NCI-H446 (cell line): Measurements from ENCODE around the gene CCDC91.
"Not testable (repeated sequence)": the region's sequence is repeated elsewhere in the genome, so short reads cannot be mapped to it uniquely, and the experiment has no call there.

Experiments used
- DNase-seq, 2 experiments: peaks; one replicate each; lab custom pipeline; 2025; lab: John Stamatoyannopoulos, UW

The CCDC91 gene

DNA sequence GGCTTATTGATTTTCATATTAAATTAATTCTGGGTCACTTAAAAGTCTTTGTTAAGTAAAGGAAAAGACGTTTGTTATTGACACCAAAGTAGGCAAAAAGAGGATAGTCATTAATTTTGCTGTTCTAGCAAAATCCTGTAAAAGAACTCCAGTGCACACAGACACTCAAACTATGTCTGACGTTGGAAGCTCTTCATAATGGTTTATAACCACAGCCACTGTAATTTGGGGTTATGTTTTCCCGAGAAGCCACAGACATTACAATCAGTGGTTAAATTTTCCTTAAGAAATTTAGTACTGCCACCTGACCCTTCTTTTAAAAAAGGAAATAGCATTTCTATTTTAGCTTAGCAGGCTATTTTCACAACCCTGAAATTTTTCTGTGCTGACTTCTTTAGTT is 267.5 kb downstream of the CCDC91 start:
- no peak for DNase-seq

DNA sequence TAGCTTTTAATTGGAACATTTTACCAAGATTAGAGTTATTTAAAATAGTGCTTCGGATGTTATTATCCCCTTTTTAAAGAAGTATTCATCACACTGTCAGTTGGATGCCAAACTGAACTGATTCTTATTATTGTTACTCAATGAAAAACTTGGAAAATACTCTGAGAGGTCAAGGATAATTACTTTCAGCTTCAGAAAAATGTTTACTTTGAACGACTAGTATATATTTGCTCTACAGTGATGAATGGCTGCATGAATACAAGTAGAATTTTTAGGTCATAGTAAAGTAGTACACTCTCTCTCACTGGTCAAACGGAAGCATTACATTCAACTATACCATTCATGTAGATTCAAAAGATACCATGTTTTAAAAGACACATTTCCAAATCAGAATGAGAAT is 269.2 kb downstream of the CCDC91 start:
- DNase-seq, result no peak

DNA sequence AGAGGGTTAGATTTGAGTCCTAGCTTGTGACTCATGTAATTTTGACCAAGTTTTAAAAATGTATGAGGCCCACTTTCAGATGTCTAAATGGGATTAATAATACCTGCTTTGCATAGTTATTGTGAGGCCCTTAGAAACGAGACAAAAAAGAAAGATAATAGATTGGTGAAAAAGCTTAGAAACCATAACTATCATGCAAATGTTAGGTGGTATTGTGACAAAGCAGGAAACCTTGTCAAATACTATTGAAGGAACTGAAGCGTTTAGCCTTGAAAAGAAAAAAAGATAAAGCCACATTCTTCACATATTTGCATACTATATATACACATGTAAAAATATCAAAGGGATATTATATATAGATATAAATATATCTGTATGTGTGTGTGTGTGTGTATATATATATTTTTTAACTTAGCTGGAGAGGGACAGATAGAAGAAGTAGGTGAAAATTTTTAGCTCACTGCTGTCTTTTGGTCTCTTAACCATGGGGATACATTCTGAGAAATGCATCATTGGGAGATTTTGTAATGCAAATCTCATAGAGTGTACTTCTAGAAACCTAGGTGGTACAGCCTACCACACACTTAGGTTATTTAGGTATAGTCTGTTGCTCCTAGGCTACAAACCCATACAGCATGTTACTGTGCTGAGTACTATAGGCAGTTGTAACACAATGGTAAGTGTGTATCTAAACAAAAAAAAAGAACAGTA is 270.3 kb downstream of the CCDC91 start:
- no peak for DNase-seq

DNA sequence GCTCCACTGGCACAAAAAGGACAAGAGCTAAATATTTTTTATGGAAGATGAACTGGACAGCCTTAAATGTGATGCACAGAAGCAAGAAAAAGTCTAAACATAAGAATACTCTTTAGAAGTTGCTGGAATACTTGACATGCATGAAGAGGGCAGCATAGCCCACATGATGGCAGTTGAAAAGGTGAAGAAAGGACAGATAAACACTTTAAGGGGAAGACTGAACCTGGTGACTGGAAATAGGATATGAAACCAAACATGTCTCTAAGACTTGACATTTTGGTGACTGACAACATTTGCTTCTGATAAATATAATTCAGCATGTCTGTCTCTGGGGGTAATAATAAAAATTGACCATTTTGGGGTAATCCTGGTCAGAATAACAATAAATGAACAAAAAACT is 273.1 kb downstream of the CCDC91 start:
- DNase-seq, result no peak

DNA sequence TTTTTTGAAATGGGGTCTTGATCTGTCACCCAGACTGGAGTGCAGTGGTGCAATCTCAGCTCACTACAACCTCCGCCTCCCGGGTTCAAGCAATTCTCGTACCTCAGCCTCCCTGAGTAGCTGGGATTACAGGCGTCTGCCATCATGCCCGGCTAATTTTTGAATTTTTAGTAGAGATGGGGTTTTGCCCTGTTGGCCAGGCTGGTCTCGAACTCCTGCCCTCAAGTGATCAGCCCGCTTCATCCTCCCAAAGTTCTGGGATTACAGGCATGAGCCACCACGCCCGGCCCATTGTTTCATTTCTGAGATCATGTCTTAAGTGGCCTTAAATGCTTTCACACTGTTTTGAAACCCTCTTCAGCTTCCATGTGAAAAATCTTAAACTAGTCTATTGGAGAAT is 281.5 kb downstream of the CCDC91 start:
- DNase-seq, result not testable (repeated sequence)

DNA sequence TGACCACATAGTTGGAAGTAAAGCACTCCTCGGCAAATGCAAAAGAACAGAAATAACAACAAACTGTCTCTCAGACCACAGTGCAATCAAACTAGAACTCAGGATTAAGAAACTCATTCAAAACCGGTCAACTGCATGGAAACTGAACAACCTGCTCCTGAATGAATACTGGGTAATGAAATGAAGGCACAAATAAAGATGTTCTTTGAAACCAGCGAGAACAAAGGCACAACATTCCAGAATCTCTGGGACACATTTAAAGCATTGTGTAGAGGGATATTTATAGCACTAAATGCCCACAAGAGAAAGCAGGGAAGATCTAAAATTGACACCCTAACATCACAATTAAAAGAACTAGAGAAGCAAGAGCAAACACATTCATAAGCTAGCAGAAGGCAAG is 285.9 kb downstream of the CCDC91 start:
- not testable (repeated sequence) for DNase-seq

DNA sequence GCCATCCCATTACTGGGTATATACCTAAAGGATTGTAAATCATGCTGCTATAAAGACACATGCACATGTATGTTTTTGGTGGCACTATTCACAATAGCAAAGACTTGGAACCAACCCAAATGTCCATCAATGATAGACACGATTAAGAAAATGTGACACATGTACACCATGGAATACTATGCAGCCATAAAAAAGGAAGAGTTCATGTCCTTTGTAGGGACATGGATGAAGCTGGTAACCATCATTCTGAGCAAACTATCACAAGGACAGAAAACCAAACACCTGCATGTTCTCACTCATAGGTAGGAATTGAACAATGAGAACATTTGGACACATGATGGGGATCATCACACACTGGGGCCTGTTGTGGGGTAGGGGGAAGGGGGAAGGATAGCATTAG is 288.8 kb downstream of the CCDC91 start:
- DNase-seq, result not testable (repeated sequence)

DNA sequence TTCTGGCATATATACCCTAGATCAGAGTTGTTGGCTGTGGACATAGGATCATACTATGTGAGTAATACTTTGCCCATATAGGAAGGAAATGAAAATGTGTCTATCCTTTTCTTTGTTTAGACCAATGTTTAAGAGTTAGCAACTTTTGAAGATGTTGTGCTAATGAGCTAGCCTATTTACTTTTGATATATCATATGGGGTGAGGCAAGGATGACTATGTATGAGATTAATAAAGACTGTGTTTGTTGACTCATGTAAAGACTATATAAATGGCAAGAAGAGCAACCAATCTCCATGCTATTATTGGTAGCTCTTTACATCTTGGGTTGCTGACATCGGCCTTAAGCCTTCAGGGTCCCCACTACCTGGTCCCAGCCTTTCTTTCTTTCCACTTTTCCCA is 289.4 kb downstream of the CCDC91 start:
- no peak for DNase-seq

DNA sequence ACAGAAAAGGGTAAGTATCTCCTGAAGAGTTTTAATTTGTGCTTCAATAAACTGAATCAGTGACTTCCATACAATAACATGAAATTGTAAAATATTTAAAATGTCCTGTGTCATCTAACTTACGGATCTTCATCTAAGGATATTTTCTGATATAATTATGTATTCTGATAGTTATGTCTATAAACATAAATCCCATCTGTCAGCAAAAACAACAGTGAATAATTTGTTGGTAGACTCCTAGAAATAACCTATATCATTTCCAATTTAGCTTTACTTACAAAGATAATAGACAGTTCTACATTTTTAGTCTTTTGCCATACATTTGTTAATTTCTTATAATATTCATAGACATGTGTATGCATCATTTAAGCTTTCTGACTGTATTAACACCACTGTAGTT is 293.9 kb downstream of the CCDC91 start:
- no peak for DNase-seq

DNA sequence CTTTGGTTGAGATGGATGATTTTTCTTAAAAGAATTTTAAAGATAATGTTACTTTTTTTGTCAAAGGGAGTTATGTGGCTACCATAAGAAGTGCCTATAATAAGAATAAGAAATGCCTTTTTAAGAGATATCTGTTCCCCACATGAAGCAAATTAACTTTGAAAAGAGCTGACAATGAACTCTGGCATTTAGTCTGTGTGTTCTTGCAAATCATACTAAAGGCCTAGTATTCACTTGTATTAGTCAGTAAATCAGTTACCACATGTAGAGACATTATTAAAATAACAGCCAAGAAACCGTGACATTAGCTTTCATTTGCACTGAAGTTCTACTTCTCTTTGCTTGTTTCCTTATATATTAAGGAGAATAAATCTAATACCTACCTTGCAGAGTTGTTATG is 296.3 kb downstream of the CCDC91 start:
- no peak for DNase-seq

DNA sequence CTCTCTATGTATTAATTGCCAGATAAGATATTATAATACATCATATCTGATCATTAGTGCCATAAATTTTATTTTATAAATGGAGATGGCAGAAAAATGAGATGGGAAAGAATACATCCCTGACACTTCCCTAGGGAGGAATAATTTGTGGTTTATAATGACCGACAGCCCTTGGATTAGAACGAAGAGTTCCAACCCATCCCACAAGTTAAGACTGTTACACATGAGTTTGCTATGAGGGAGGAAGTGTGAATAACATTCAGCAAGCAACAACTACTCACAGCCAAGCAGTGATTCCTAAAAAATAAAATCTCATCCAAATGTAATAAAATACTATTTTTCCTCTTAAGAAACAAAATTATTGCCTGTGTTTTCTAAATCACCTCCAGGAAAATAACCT is 299.0 kb downstream of the CCDC91 start:
- DNase-seq, result no peak

DNA sequence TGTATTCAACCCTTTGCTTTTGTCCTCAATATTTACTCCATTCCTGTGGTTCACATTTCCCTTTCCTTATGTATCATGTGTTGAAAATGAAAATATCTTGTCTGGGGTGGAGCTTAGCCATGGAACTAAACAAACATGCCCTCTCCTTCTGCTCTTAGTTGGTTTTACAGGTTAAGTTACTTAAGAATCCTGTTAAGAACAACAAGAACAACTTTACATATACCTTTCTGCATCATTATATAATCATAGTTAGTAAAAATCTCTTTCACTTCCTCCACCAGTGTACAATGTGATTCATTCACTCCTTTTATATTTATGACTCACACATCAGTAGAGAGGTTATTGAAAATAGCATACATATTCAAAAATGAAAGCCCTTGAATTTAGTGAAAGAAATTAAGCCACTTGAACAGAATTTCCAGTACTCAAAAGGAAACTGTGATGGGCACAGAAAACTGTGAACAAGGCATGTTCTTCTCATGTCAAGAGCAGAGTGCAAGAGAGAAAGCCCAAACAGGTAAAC is 307.7 kb downstream of the CCDC91 start:
- DNase-seq, result no peak

DNA sequence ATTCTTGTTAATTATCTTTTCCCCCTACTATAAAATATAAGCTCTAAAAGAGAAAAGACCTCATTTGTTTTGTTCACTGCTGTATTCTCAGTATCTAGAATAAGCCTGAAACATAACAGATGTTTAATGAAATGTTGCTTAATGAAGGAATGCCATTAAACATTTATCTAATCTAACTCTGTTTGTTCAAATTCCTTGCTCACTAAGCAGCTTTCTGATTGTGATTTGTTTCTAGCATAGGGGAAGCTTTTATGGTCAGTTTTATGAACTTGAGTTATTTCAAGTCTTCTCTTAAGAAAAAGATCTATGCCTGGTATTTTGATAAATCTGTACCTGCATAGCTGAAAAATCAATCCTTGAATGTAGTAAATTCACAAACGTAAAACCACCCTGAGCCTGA is 308.6 kb downstream of the CCDC91 start:
- no peak for DNase-seq

DNA sequence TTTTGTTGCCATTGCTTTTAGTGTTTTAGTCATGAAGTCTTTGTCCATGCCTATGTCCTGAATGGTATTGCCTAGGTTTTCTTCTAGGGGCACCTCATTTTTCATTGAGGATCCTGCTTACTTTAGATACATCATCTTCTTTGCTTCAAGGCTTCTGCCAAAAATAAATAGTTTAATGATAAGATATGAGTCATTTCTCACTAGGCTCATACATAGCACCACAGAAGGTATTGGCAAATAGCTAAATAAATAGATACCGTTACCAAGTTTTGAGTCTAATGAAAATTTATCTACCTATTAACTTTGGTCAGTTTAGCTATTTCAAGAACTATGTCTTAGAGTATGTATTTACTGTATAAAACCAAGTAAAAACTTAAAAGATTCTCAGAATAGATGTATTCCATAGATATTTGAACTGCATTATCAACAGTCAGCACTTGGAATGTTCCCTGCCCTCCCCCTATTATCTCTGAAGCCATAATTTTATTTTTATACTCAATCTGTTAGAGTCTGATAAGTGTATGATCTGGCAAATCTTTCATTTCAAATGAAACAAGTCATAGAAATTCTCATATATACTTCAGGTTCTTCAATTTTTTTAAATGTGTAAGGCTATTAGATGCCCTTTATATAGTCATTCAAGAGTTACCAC is 310.2 kb downstream of the CCDC91 start:
- no peak for DNase-seq

DNA sequence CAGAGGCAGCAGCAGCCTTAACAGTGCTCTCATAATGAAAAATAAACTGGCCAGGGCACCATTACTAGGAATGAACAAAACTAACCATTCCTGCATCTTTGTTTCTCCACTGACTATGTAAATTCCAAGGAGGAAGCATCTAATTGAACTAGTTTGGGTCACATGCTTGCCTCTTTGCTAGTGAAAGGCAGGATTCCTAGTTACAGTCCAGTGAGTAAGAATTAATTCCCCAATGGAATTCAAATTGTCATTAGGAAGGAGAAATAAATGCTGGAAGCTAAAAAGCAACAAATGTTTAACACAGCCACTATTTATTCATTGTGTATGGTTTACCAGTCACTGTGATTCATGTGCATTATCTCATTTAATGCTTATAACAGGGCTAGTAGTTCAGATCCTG is 316.0 kb downstream of the CCDC91 start:
- no peak for DNase-seq

DNA sequence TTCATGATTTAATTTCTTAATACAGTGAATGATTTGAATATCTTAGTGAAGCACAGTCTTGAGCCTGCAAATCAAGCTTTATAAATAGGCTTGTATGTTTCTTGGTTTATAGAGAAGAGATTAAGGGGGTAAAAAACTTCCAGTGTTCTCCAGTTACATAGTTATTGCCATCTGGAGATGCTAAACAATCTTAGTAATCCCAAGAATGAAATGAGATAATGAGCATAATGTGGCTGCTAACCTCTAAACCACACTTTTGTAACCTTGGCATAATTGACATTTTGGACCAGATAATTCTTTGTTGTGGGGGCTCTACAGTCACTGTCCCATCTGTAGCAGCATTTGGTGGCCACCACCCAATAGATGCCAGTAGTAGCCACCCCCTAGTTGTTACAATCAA is 316.8 kb downstream of the CCDC91 start:
- no peak for DNase-seq

DNA sequence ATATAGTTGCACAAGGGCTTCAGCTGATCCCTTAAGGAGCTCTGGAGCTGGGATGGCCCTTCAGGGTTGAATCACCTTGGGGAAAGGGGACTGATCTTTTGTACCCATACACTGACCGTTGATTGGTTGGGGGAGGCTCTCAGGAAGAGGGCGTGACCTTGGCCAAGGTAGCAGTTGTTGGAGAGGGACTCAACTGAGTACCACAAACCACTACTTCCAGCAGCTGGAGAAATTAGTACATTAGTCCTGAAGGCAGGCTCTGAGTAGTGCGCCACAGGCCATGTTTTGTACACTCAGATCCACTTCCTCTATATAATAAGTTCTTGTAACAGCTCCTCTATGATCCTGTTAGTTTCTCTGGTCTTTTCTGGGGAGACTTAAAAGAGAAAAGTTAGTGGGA is 317.6 kb downstream of the CCDC91 start:
- DNase-seq, result no peak

DNA sequence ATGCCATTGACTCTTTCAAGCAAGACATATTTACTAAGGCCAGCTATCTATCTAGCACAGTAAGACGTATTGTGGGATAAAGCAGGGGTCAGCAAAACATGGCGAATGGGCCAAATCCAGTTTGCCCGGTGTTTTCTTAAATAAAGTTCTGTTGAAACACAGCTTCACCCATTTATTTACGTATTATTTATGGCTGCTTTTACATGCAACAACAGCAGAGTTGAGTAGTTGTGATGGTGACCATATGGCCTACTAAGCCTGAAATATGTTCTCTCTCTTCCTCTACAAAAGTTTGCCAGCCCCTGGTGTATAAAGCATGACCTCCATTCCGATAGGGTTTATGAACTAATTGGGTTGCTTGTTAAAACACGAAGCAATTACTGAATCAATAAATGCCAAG is 322.1 kb downstream of the CCDC91 start:
- no peak for DNase-seq

DNA sequence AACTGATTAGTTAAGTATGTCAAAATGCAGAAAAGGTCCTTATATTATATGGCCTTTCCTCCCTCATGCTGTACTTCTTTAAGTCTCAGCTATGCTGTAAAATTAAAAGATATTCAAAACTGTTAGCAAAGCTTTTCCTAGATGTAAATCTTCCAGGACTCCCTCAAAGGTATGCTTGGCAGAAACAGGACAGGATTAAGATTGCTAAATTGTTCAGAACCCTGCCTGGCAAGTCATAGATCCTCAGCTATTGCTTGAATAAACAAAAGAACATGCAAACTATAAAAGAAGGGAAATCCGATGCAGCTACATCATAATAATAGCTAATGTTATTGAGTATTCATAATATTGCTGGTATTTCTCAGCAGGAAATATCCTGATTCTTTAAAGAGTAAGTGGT is 322.6 kb downstream of the CCDC91 start:
- no peak for DNase-seq

DNA sequence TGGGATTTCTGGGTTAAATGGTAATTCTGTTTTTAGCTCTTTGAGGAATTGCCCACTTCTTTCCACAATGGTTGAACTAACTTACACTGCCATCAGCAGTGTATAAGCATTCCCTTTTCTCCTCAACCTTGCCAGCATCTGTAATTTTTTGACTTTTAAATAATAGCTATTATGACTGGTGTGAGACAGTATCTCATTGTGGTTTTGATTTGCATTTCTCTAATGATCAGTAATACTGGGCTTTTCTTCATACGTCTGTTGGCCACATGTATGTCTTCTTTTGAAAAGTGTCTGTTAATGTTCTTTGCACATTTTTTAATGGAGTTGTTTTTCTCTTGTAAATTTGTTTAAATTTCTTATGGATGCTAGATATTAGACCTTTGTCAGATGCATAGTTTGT is 323.7 kb downstream of the CCDC91 start:
- no peak for DNase-seq

DNA sequence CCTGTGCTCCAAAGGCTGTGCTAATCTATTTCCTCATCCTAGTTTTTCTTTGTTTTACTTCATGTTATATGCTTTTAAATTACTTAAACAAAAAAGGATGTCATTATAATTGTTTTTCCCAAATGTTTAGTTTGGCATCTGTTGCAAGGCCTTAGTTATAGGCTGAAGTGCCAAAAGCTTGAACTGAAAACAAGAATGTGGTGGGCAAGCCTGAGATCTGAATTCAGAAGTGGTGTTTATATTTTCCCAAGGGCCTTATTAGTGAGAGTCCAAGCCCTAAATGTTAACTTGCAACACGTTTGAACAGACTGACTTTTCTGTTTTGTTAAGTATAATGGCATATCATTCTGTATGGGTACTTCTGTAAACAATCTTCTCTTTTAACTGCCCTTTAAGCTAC is 326.8 kb downstream of the CCDC91 start:
- no peak for DNase-seq

DNA sequence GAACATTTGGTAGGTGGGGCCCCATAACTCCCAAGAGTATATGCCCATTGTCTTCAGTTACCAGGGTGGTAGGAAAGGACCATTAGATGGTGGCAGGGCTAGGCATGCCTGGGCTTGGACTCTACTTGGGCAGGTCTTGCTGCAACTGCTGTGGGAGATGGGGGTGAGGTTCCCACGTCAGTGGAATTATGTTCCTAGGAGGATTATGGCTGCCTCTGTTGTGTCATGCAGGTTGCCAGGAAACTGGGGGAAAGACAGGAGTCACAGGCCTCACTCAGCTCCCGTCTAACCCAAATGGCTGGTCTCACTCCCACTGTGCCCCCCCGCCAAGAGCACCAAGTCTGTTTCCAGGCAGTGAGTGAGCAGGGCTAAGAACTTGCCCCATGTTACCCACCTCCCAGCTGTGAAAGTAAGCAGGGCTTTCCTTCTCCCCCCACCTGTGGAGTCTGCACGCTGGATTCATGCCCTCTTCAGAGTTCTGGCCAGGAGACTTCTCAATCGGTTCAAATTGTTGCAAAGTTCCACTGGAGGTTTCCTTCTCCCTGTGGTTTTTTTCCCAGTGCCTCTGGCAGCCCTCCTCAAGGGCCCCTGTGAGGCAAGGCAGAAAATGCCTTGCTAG is 337.5 kb downstream of the CCDC91 start:
- DNase-seq, result no peak

DNA sequence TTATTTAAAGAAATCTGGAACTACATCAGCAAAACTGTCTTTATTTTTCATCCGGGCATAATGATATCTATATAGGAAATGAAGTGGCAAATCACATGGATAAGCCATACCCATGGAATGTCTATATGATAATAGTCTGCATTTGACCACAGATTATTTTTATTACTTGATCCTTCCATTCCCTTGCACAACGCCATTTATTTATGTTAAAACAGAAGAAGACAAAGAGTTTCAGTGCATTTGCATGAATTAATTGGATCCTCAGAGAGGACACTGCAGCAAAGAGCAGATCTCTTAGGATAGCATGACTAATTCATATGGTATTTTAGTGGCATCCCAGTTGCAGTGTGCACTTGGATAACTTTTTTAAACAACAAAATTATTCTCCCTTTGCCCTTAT is 345.0 kb downstream of the CCDC91 start:
- no peak for DNase-seq
